ENCODE measurements around the gene STK39. TPM values are rescaled to one million over a fixed set of nuclear protein-coding genes. Genes with fewer than 3 reads are reported as not detected.

Gene STK39
- polyA plus RNA-seq, 1 donor from 2014 or later: 9.5 TPM

DNA sequence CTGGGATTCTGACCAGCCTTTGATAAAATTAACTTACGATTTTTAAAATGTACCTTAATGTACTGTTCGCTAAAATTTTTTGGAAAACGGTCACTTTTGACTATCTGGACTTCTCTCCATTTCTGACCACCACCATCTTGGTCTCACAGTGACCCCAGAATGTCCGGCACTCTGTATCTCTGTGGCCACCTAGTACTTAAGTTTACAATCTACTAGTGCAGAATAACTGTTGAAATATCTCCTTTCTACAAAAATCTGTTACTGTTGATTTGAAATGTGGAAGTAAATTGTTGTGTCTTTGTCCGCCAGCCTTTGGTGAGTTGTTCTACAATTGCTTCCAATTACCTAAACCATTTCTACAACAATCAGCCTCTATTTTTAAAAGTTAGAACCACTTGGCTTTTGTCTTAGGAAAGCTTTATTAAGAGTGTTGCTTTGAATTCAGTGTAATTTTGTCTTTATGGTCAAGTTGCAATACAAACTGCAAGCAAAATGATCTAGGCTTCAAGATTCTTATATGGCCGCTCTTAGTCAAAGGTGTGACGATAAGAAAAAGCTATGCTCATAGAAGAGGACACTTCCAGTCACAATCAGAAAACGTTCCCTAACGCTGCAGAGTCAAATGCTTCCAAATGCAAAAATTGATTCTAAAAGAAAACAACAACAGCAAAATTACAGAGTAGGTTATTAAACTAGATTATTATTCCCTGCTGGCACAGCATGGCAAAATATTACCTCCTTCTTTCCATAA lies 283.3 kb downstream of the STK39 start:
- no peak overlapping the region for H3K9ac ChIP-seq (ENCODE audit: low read length)
- no peaks in the 10 kb centered on the region for H3K27me3 ChIP-seq (ENCODE audit: insufficient read depth, low read depth, low read length)
- no peaks in the 10 kb centered on the region for H3K79me2 ChIP-seq (replicated peaks; ENCODE audit: insufficient read depth, low read length)
- H3K9me2 ChIP-seq (ENCODE audit: insufficient read depth, low read length): no peaks in the 10 kb centered on the region
- no peaks in the 10 kb centered on the region for H4K20me1 ChIP-seq (ENCODE audit: insufficient read depth)
- H3K36me3 ChIP-seq (ENCODE audit: insufficient read depth, low read length): no peaks in the 10 kb centered on the region
- H3K4me2 ChIP-seq (ENCODE audit: low read length): no peak overlapping the region
- no peaks in the 10 kb centered on the region for H3K9me3 ChIP-seq (ENCODE audit: low read length)
- H3K4me3 ChIP-seq (ENCODE audit: low read length): no peak overlapping the region
- no peak for TF ChIP-seq SMC3 (conservative IDR thresholded peaks at IDR 0.05; ENCODE audit: poor library complexity)
- H2AFZ ChIP-seq (ENCODE audit: low read depth, low read length): no peak overlapping the region
- H3K27ac ChIP-seq (ENCODE audit: low read length): no peak overlapping the region
- no peaks in the 10 kb centered on the region for H3F3A ChIP-seq (ENCODE audit: insufficient read depth, low read length, poor library complexity, severe bottlenecking)

DNA sequence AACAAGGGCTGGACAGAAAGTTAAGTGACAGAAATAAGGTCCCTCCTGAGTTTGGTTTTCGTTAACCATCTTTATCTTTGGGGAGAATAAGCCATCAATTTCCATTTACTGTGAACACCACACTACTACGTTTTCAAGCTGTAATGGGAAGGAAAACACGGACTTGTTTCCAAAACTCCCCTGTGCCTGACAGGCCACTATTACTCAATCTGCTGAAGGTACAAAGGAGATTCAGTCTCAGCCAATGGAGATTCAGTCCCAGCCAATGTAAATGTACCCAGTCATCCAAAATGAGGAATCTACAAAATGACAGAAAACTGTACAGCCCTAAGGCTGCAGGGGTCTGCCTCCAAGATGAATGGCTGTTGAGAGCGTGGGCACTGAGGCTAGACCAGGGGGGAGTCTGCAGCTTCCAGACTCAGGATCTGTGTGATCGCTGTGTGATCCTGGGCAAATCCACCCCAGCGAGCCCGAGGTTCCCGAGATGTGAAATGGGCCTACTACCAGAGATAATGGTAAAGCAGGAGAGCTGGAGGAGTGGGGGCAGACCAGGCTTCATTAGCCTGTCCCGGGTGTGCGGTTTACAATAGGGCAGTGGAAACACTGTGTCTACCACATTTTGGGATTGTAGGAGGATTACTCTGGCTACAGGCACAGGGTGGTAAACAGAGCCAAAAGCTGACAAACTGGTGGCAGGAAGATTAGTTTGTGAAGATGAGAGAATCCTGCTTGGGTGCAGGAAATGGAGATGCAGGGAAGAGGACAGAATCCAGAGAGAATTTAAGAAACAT lies 284.8 kb downstream of the STK39 start:
- H3K27ac ChIP-seq (ENCODE audit: low read length): no peak overlapping the region
- H3K4me2 ChIP-seq (ENCODE audit: low read length): no peak overlapping the region
- no peaks in the 10 kb centered on the region for H3K79me2 ChIP-seq (replicated peaks; ENCODE audit: insufficient read depth, low read length)
- H4K20me1 ChIP-seq (ENCODE audit: insufficient read depth): no peaks in the 10 kb centered on the region
- TF ChIP-seq, protein P1, sequence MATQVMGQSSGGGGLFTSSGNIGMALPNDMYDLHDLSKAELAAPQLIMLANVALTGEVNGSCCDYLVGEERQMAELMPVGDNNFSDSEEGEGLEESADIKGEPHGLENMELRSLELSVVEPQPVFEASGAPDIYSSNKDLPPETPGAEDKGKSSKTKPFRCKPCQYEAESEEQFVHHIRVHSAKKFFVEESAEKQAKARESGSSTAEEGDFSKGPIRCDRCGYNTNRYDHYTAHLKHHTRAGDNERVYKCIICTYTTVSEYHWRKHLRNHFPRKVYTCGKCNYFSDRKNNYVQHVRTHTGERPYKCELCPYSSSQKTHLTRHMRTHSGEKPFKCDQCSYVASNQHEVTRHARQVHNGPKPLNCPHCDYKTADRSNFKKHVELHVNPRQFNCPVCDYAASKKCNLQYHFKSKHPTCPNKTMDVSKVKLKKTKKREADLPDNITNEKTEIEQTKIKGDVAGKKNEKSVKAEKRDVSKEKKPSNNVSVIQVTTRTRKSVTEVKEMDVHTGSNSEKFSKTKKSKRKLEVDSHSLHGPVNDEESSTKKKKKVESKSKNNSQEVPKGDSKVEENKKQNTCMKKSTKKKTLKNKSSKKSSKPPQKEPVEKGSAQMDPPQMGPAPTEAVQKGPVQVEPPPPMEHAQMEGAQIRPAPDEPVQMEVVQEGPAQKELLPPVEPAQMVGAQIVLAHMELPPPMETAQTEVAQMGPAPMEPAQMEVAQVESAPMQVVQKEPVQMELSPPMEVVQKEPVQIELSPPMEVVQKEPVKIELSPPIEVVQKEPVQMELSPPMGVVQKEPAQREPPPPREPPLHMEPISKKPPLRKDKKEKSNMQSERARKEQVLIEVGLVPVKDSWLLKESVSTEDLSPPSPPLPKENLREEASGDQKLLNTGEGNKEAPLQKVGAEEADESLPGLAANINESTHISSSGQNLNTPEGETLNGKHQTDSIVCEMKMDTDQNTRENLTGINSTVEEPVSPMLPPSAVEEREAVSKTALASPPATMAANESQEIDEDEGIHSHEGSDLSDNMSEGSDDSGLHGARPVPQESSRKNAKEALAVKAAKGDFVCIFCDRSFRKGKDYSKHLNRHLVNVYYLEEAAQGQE (IDR thresholded peaks at IDR 0.05; ENCODE audit: borderline replicate concordance): no peak
- TF ChIP-seq TAF1 (IDR thresholded peaks at IDR 0.05; ENCODE audit: low read depth): no peak
- H3F3A ChIP-seq (ENCODE audit: insufficient read depth, low read length, poor library complexity, severe bottlenecking): no peaks in the 10 kb centered on the region
- no peak overlapping the region for H3K9ac ChIP-seq (ENCODE audit: low read length)
- no peak overlapping the region for H2AFZ ChIP-seq (ENCODE audit: low read depth, low read length)
- no peak overlapping the region for H3K4me3 ChIP-seq (ENCODE audit: low read length)
- H3K36me3 ChIP-seq (ENCODE audit: insufficient read depth, low read length): no peaks in the 10 kb centered on the region
- H3K9me2 ChIP-seq (ENCODE audit: insufficient read depth, low read length): no peaks in the 10 kb centered on the region
- no peaks in the 10 kb centered on the region for H3K9me3 ChIP-seq (ENCODE audit: low read length)
- H3K27me3 ChIP-seq (ENCODE audit: insufficient read depth, low read depth, low read length): no peaks in the 10 kb centered on the region

DNA sequence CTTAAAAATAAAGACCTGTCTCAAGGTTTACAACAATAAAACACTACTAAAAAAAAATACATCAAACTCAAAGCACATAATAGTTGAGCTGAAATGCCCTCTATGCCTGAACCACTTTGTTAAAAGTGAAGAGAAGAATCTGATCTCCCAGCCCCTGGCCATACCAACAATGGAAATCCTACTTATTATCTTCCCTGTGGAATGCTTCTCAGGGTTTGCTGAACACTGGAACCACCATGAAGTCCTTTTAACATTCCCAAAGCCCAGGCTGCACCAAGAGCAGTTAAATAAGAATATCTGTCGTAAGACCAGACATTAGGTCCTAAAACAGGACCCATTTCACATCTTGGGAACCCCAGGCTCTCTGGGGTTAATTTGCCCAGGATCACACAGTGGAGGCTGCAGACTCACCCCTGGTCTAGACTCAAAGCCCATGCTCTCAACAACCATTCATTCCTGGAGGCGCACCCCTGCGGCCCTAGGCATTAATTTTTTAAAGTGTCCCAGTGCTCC lies 285.8 kb downstream of the STK39 start:
- H3K27ac ChIP-seq (ENCODE audit: low read length): no peak overlapping the region
- H3K9me2 ChIP-seq (ENCODE audit: insufficient read depth, low read length): no peaks in the 10 kb centered on the region
- no peak overlapping the region for H3K9ac ChIP-seq (ENCODE audit: low read length)

More for the DNA sequence above, 285.8 kb downstream of the STK39 start:
- TF ChIP-seq MXI1 (conservative IDR thresholded peaks at IDR 0.05; ENCODE audit: poor library complexity, severe bottlenecking) (no peak), TAF1 (IDR thresholded peaks at IDR 0.05; ENCODE audit: low read depth) (no peak), EP300 (conservative IDR thresholded peaks at IDR 0.05; ENCODE audit: poor library complexity, severe bottlenecking) (no peak), RAD21 (conservative IDR thresholded peaks at IDR 0.05) (no peak), SMC3 (conservative IDR thresholded peaks at IDR 0.05; ENCODE audit: poor library complexity) (no peak), POLR2AphosphoS5 (IDR thresholded peaks at IDR 0.05) (no peak), EZH2 (IDR thresholded peaks at IDR 0.05; ENCODE audit: borderline replicate concordance, insufficient read depth, low read length, poor library complexity, severe bottlenecking) (no peak)
- TF ChIP-seq, protein P1 (IDR thresholded peaks at IDR 0.05; ENCODE audit: borderline replicate concordance): no peak
- TF ChIP-seq, protein P2, sequence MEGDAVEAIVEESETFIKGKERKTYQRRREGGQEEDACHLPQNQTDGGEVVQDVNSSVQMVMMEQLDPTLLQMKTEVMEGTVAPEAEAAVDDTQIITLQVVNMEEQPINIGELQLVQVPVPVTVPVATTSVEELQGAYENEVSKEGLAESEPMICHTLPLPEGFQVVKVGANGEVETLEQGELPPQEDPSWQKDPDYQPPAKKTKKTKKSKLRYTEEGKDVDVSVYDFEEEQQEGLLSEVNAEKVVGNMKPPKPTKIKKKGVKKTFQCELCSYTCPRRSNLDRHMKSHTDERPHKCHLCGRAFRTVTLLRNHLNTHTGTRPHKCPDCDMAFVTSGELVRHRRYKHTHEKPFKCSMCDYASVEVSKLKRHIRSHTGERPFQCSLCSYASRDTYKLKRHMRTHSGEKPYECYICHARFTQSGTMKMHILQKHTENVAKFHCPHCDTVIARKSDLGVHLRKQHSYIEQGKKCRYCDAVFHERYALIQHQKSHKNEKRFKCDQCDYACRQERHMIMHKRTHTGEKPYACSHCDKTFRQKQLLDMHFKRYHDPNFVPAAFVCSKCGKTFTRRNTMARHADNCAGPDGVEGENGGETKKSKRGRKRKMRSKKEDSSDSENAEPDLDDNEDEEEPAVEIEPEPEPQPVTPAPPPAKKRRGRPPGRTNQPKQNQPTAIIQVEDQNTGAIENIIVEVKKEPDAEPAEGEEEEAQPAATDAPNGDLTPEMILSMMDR (IDR thresholded peaks at IDR 0.05; ENCODE audit: poor library complexity, severe bottlenecking): no peak
- Histone ChIP-seq H3K36me3 (ENCODE audit: insufficient read depth, low read length) (no peaks in the 10 kb centered on the region), H3F3A (ENCODE audit: insufficient read depth, low read length, poor library complexity, severe bottlenecking) (no peaks in the 10 kb centered on the region), H3K9me3 (ENCODE audit: low read length) (no peaks in the 10 kb centered on the region), H3K79me2 (replicated peaks; ENCODE audit: insufficient read depth, low read length) (no peaks in the 10 kb centered on the region), H2AFZ (ENCODE audit: low read depth, low read length) (no peak overlapping the region), H3K4me3 (ENCODE audit: low read length) (no peak overlapping the region), H3K4me2 (ENCODE audit: low read length) (no peak overlapping the region), H3K27me3 (ENCODE audit: insufficient read depth, low read depth, low read length) (no peaks in the 10 kb centered on the region), H4K20me1 (ENCODE audit: insufficient read depth) (no peaks in the 10 kb centered on the region)
